K562 (cell line): Measurements from ENCODE around the gene NTN4. TPM values are rescaled to one million over a fixed set of nuclear protein-coding genes. Genes with fewer than 3 reads are reported as not detected.

Source experiments
- ATAC-seq: fragments of 200-7000 bp; cut with Tn5 transposase; 3 replicates; pipeline ENCODE4 v1.9.1; 2020; ENCODE audit warnings: moderate library complexity
- BruUV-seq: library from RNA; stranded (reverse); fragments of 400-500 nt; replicated peaks from 2 replicates; lab custom pipeline; 2021; lab: Mats Ljungman, UMichigan
- CTCF ChIA-PET: fragments of 300-600 bp; formaldehyde crosslinking; extraction: SDS; loops from one replicate; lab custom pipeline; 2021; ENCODE audit warnings: low intra/inter-chr PET ratio; lab: Yijun Ruan, JAX
- POLR2A ChIA-PET: fragments of 300-600, 350-650 bp; sonication (Branson Sonifier 250); formaldehyde crosslinking; extraction: SDS; loops from one replicate; lab custom pipeline; 2021; ENCODE audit warnings: antibody characterized with exemption, inconsistent platforms; lab: Yijun Ruan, JAX
- DNase-seq, 4 experiments: peaks; one replicate each; pipeline versions ENCODE4 v3.0.0 to v3.0.0-alpha.2; 2011 to 2018; ENCODE audit warnings: low spot score in 3 of 4, mixed read lengths in 3 of 4; ENCODE audit errors: extremely low read depth in 1 of 4
- FAIRE-seq: peaks from 2 replicates; lab custom pipeline; 2011; peaks lifted over from hg19 to GRCh38; lab: Jason Lieb, UNC
- H2AFZ ChIP-seq: 2 replicates; pipeline ENCODE4 v1.6.0; 2011; ENCODE audit warnings: low read depth, low read length, control low read depth, inconsistent platforms
- H3K27ac ChIP-seq: fragments of 200-600 bp; 3 replicates; pipeline ENCODE4 v1.8.0; 2011; ENCODE audit warnings: low read depth, mild to moderate bottlenecking, control low read depth, inconsistent platforms, low read length, moderate library complexity, mixed read lengths; ENCODE audit errors: extremely low read depth
- H3K27me3 ChIP-seq, 2 experiments: fragments of 300-600 bp in 1 of 2; 2 replicates in 1 of 2; 3 replicates in 1 of 2; pipeline versions ENCODE4 v1.6.0 to v1.8.0; 2011; ENCODE audit warnings: inconsistent platforms in 2 of 2, low read length in 2 of 2, mild to moderate bottlenecking in 1 of 2, mixed read lengths in 1 of 2, moderate library complexity in 1 of 2; ENCODE audit not compliant: control insufficient read depth in 2 of 2, insufficient read depth in 2 of 2
- H3K36me3 ChIP-seq: fragments of 300-600 bp; 3 replicates; pipeline ENCODE4 v1.8.0; 2011; ENCODE audit warnings: mild to moderate bottlenecking, low read length, inconsistent platforms; ENCODE audit not compliant: control insufficient read depth, insufficient read depth
- H3K4me1 ChIP-seq, 2 experiments: fragments of 200-600 bp in 1 of 2; replicated peaks in 1 of 2; 2 replicates in 1 of 2; 3 replicates in 1 of 2; pipeline versions ENCODE4 v1.5.1 to v1.8.0; 2011; ENCODE audit warnings: inconsistent platforms in 2 of 2, low read length in 2 of 2, mild to moderate bottlenecking in 1 of 2, mixed read lengths in 1 of 2, moderate library complexity in 1 of 2; ENCODE audit not compliant: control insufficient read depth in 2 of 2, insufficient read depth in 2 of 2
- H3K4me2 ChIP-seq: 2 replicates; pipeline ENCODE4 v1.6.1; 2011; ENCODE audit warnings: low read length, control low read depth, inconsistent platforms, mixed read lengths; ENCODE audit not compliant: insufficient read depth
- H3K4me3 ChIP-seq: fragments of 200-600 bp; sonication (generic), shearing (Covaris generic); 2 replicates; pipeline ENCODE4 v1.5.1; 2016; ENCODE audit warnings: control low read depth, inconsistent platforms
- H3K79me2 ChIP-seq: fragments of 200-600 bp; 3 replicates; pipeline ENCODE4 v1.8.0; 2011; ENCODE audit warnings: low read length, inconsistent platforms; ENCODE audit not compliant: control insufficient read depth, insufficient read depth
- H3K9ac ChIP-seq, 2 experiments: 2 replicates each; pipeline versions ENCODE4 v1.6.0 to v1.6.1; 2011; ENCODE audit warnings: low read depth in 2 of 2, low read length in 2 of 2, control low read depth in 1 of 2, inconsistent platforms in 1 of 2, mild to moderate bottlenecking in 1 of 2, mixed read lengths in 1 of 2; ENCODE audit not compliant: insufficient read depth in 1 of 2
- H3K9me1 ChIP-seq: one replicate; pipeline ENCODE4 v1.6.0; 2011; ENCODE audit warnings: inconsistent platforms, mild to moderate bottlenecking, low read length, moderate library complexity; ENCODE audit not compliant: control insufficient read depth, insufficient read depth
- H3K9me3 ChIP-seq: replicated peaks from 2 replicates; pipeline ENCODE4 v1.5.1; 2011; ENCODE audit warnings: low read depth, low read length, inconsistent platforms; ENCODE audit not compliant: control insufficient read depth, insufficient read depth
- H4K20me1 ChIP-seq: replicated peaks from 2 replicates; pipeline ENCODE4 v1.6.1; 2011; ENCODE audit warnings: low read length, inconsistent platforms, mixed read lengths; ENCODE audit not compliant: control insufficient read depth, insufficient read depth
- BMI1 ChIP-seq: fragments of 150-350 bp; IDR thresholded peaks from 2 replicates; pipeline ENCODE4 v1.6.1; 2014; ENCODE audit warnings: low read length
- COPS2 ChIP-seq: fragments of 450-650 bp; conservative IDR thresholded peaks from 2 replicates; pipeline ENCODE4 v1.6.1; 2016; ENCODE audit warnings: mild to moderate bottlenecking, moderate library complexity
- GATA2 ChIP-seq: sonication (generic); formaldehyde crosslinking; IDR thresholded peaks from 2 replicates; pipeline ENCODE4 v1.4.0; 2020; ENCODE audit warnings: mild to moderate bottlenecking, missing genetic modification reagents
- NELFE ChIP-seq: IDR thresholded peaks from 2 replicates; pipeline ENCODE4 v1.6.1; 2011; ENCODE audit warnings: mild to moderate bottlenecking; ENCODE audit not compliant: insufficient read depth, insufficient read length
- RNF219 ChIP-seq: fragments of 250-450 bp; sonication (Bioruptor Pico); IDR thresholded peaks from 2 replicates; pipeline ENCODE4 v1.5.0; 2022; ENCODE audit warnings: mild to moderate bottlenecking
- SREBF1 ChIP-seq: fragments of 150-350 bp; IDR thresholded peaks from 2 replicates; pipeline ENCODE4 v1.6.1; 2014; ENCODE audit warnings: antibody characterized with exemption, low read depth, low read length, borderline replicate concordance
- STAT6 ChIP-seq: sonication (generic); formaldehyde crosslinking; IDR thresholded peaks from 2 replicates; pipeline ENCODE4 v1.8.1; 2023; ENCODE audit warnings: mild to moderate bottlenecking, missing genetic modification reagents
- ZNF436 ChIP-seq: fragments of 250-450, 450-650 bp; sonication (Bioruptor Pico); formaldehyde crosslinking; IDR thresholded peaks from 2 replicates; pipeline ENCODE4 v1.7.0; 2020; ENCODE audit warnings: mild to moderate bottlenecking
- WGBS: fragments of 100-300 bp; shearing (Covaris generic); methylation state at CpG from one replicate; pipeline ENCODE4 v1.1.6; 2016; ENCODE audit warnings: low coverage, mixed read lengths; ENCODE audit not compliant: insufficient coverage; ENCODE audit errors: missing lambda C conversion rate; 5-methylcytosine and 5-hydroxymethylcytosine counted together
- in situ Hi-C: fragments of 300-500 bp; cut with MboI; formaldehyde crosslinking; loops from 4 replicates; pipeline ENCODE4 v1.15.0; 2018; ENCODE audit warnings: inconsistent platforms, mixed read lengths
- intact Hi-C: fragments of 100-400 bp; cut with micrococcal nuclease; formaldehyde crosslinking; loops from 2 replicates; pipeline ENCODE4 v1.14.2; 2022
- polyA plus RNA-seq, 8 experiments: library from polyadenylated mRNA; depleted of rRNA in 4 of 8; stranded (reverse) in 5 of 8; unstranded in 3 of 8; fragments of >200 nt; fragmentation: Nextera tagmentation in 2 of 8; fragmentation: Illumina TruSeq in 1 of 8; extraction: Ambion mirVana in 2 of 8; extraction: Trizol in 1 of 8; gene quantifications; 2 replicates each; pipeline versions ENCODE4 v1.2.1 to v1.2.3, GENCODE V29; 2011 to 2014; ENCODE audit warnings: inconsistent platforms in 1 of 8, missing spikeins in 1 of 8
- total RNA-seq, 7 experiments: library from RNA; depleted of rRNA in 6 of 7; stranded (reverse); fragments of >200 nt in 6 of 7; fragmentation: Illumina TruSeq in 2 of 7; extraction: Trizol in 2 of 7; gene quantifications; 2 replicates each; pipeline versions ENCODE4 v1.2.1 to v1.2.3, GENCODE V29; 2011 to 2021; ENCODE audit warnings: low replicate concordance in 1 of 7
- TF ChIP-seq, protein P1 (sequence below), 2 experiments: fragments of 450-650 bp; IDR thresholded peaks; 2 replicates each; pipeline ENCODE4 v1.6.1; 2016; ENCODE audit warnings: mild to moderate bottlenecking in 2 of 2, borderline replicate concordance in 1 of 2, low read depth in 1 of 2, moderate library complexity in 1 of 2

Gene NTN4
- total and polyA plus RNA-seq, 9 of the 15 experiments (the other 6 are each of a cell fraction or from before 2014, with no cell fraction given): 0.13 TPM; not detected in 8

DNA sequence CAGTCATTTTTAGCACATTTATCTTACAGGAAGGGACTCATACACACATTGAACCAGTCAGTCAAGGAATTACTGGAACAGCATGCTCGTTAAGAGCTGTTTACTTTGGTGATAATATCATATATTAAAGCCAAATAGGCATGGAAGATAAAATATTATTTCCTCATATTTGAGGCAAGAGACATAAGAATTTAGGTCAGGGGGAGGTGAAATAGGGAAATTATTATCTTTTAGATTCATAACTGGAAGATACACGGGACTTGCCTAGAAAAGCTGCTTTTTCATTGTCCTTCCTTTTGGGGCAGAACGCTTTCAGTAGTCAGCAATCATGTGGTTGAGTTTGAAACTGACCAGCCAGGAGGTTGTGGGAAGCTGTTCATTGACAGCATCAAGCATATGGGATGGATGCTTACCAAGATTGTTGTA lies 72.5 kb downstream of the NTN4 start:
- no peak overlapping the region for H3K4me2 ChIP-seq
- no peaks in the 10 kb centered on the region for H3K4me1 ChIP-seq
- H3K27ac ChIP-seq: no peak overlapping the region
- ChIA-PET POLR2A (no interaction called here), CTCF (no interaction called here)
- no peaks in the 10 kb centered on the region for H3K36me3 ChIP-seq
- no peaks in the 10 kb centered on the region for H3K79me2 ChIP-seq
- H3K9me3 ChIP-seq: no peaks in the 10 kb centered on the region
- no peaks in the 10 kb centered on the region for H3K9me1 ChIP-seq
- ATAC-seq: no peak
- TF ChIP-seq COPS2: no peak
- TF ChIP-seq ZNF436 (CRISPR knock-in tag): no peak
- TF ChIP-seq RNF219: no peak
- no peak for TF ChIP-seq NELFE
- no peak for TF ChIP-seq GATA2
- TF ChIP-seq SREBF1: no peak
- TF ChIP-seq, protein P1, sequence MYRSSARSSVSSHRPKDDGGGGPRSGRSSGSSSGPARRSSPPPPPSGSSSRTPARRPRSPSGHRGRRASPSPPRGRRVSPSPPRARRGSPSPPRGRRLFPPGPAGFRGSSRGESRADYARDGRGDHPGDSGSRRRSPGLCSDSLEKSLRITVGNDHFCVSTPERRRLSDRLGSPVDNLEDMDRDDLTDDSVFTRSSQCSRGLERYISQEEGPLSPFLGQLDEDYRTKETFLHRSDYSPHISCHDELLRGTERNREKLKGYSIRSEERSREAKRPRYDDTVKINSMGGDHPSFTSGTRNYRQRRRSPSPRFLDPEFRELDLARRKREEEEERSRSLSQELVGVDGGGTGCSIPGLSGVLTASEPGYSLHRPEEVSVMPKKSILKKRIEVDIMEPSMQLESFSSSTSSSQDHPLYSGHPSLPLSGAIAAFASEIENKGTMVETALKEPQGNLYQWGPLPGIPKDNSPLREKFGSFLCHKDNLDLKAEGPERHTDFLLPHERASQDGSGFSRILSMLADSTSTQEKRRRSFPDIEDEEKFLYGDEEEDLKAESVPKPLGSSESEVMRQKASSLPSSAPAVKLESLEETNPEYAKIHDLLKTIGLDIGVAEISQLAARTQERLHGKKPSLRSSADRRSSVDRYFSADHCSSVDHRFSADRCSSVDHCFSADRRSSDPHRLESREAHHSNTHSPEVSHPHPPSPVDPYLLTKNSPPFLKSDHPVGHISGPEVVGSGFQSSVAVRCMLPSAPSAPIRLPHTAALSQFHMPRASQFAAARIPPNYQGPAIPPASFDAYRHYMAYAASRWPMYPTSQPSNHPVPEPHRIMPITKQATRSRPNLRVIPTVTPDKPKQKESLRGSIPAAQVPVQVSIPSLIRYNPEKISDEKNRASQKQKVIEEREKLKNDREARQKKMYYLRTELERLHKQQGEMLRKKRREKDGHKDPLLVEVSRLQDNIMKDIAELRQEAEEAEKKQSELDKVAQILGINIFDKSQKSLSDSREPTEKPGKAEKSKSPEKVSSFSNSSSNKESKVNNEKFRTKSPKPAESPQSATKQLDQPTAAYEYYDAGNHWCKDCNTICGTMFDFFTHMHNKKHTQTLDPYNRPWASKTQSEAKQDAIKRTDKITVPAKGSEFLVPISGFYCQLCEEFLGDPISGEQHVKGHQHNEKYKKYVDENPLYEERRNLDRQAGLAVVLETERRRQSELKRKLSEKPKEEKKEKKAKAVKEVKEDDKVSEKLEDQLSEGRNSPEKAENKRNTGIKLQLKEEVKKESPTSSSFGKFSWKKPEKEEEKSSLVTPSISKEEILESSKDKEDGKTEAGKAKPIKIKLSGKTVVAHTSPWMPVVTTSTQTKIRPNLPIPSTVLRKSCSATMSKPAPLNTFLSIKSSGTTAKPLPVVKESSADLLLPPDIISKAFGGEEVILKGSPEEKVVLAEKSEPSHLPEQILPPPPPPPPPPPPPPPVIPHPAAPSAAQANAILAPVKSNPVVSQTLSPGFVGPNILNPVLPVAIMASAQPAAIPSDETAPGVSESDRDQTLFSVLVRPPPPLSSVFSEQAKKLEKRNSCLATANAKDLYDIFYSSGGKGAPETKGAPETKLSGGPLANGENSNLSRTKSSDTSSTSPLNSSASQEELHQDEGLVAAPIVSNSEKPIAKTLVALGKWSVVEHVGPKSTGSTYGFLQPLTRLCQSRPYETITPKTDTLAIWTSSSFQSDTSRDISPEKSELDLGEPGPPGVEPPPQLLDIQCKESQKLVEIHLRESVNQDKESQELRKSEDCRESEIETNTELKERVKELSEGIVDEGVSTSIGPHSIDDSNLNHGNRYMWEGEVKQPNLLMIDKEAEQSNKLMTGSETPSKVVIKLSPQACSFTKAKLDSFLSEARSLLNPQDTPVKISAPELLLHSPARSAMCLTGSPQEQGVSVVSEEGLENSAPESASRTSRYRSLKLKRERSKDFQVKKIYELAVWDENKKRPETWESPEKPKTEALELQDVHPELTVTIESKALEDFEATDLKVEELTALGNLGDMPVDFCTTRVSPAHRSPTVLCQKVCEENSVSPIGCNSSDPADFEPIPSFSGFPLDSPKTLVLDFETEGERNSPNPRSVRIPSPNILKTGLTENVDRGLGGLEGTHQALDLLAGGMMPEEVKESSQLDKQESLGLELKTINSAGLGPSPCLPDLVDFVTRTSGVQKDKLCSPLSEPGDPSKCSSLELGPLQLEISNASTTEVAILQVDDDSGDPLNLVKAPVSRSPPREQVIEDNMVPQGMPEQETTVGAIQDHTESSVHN (IDR thresholded peaks at IDR 0.05; ENCODE audit: borderline replicate concordance in 1 of 2, low read depth in 1 of 2): no peak
- TF ChIP-seq BMI1: no peak
- TF ChIP-seq STAT6: no peak
- no peaks in the 10 kb centered on the region for H4K20me1 ChIP-seq
- H2AFZ ChIP-seq: no peak overlapping the region
- no peak for FAIRE-seq
- H3K4me3 ChIP-seq: no peak overlapping the region
- H3K9ac ChIP-seq: no peak overlapping the region
- intact Hi-C loops (no loop called here), in situ Hi-C loops (no loop called here)
- DNase-seq: no peak
- WGBS: 0% methylated on average over 3 of the region's 3 CpGs
- no peaks in the 10 kb centered on the region; a peak in 2 of 5 replicates for H3K27me3 ChIP-seq
- BruUV-seq: no TSS peak
